C4-2B (cell line): ENCODE data around the gene ZNF415.

Source experiments
- CTCF ChIP-seq: fragments of 450-650 bp; conservative IDR thresholded peaks from 2 replicates; pipeline ENCODE4 v1.5.1; 2017; ENCODE audit warnings: mild to moderate bottlenecking
- ZFX ChIP-seq: fragments of 450-650 bp; IDR thresholded peaks from 2 replicates; pipeline ENCODE4 v1.6.1; 2017

- TF ChIP-seq CTCF: no peak
- no peak for TF ChIP-seq ZFX
These were observed 24.9 kb upstream of the ZNF415 start for GRCh38 chr19:53157626-53158025.
